Hair follicle dermal papilla cell (primary cell): Measurements from ENCODE around the gene ASB12. TPM values are rescaled to one million over a fixed set of nuclear protein-coding genes. Genes with fewer than 3 reads are reported as not detected.

Source experiments
- small RNA-seq: library from RNA; depleted of rRNA; stranded (forward); fragments of <200 nt; gene quantifications from one replicate; pipeline ENCODE3, GENCODE V24; 2012
- total RNA-seq: library from RNA; depleted of rRNA; stranded (reverse); fragments of >200 nt; gene quantifications from 2 replicates; pipeline ENCODE4 v1.2.3, GENCODE V29; 2012

ASB12 gene
- 0.16 TPM in 1 of 2 replicates, not detected in the other for total RNA-seq

GRCh38 chrX:64230123-64230970, at the start of gene ASB12:
ASB12 (minus strand) TSS chrX:64230607; CDS start chrX:64225650, 4,957 bp downstream.

GRCh38 chrX:64205441-64205734, 25.0 kb downstream of the ASB12 start, which contains the start of gene AMER1:
AMER1 (minus strand) TSS chrX:64205708; CDS start chrX:64193286, 12,422 bp downstream.

Small RNA genes within 50 kb of the gene (small RNA-seq; reads per million reads assigned to genes)
- gene RN7SL799P, result not detected

Other genes starting within 250 kb of the ASB12 start
- 4.6 and 5.5 TPM in 2 replicates for gene AMER1, start 24.9 kb downstream of the ASB12 start, total RNA-seq
- 0.97 and 1.2 TPM in 2 replicates for gene MTMR8, start 164.8 kb upstream of the ASB12 start, total RNA-seq